Endothelial cell of umbilical vein (primary cell): ENCODE results near the gene TMEM250. TPM values are rescaled to one million over a fixed set of nuclear protein-coding genes. Genes with fewer than 3 reads are reported as not detected.

Experiments
- BruUV-seq: library from RNA; stranded (reverse); fragments of 400-500 nt; replicated peaks from 2 replicates; lab custom pipeline; 2021; lab: Mats Ljungman, UMichigan
- CTCF ChIA-PET: fragments of 300-600, 350-600 bp; sonication (Branson Sonifier 250); formaldehyde crosslinking; loops from one replicate; lab custom pipeline; 2021; ENCODE audit warnings: antibody characterized with exemption, inconsistent platforms; lab: Charles Lee
- POLR2A ChIA-PET: fragments of 300-600, 350-600 bp; sonication (Branson Sonifier 250); formaldehyde crosslinking; loops from one replicate; lab custom pipeline; 2021; ENCODE audit warnings: antibody characterized with exemption, inconsistent platforms; lab: Charles Lee
- DNase-seq: peaks from one replicate; pipeline ENCODE4 v3.0.0-alpha.2; 2011; ENCODE audit warnings: low read depth, low spot score
- FAIRE-seq: peaks from 2 replicates; lab custom pipeline; 2011; peaks lifted over from hg19 to GRCh38; lab: Jason Lieb, UNC
- H2AFZ ChIP-seq: 2 replicates; pipeline ENCODE4 v1.6.0; 2012; ENCODE audit warnings: low read depth, low read length, control low read depth, inconsistent platforms
- H3K27ac ChIP-seq: 2 replicates; pipeline ENCODE4 v1.5.1; 2011; ENCODE audit warnings: low read depth, mild to moderate bottlenecking, control low read depth, low read length, moderate library complexity; ENCODE audit not compliant: insufficient read depth
- H3K27me3 ChIP-seq, 2 experiments: 2 replicates each; pipeline versions ENCODE4 v1.6.0 to v1.6.1; 2011; ENCODE audit warnings: low read length in 2 of 2, mixed read lengths in 1 of 2; ENCODE audit not compliant: control insufficient read depth in 2 of 2, insufficient read depth in 2 of 2
- H3K36me3 ChIP-seq, 2 experiments: 2 replicates in 1 of 2; 3 replicates in 1 of 2; pipeline ENCODE4 v1.5.1; 2011; ENCODE audit warnings: low read length in 2 of 2, mild to moderate bottlenecking in 1 of 2, moderate library complexity in 1 of 2; ENCODE audit not compliant: control insufficient read depth in 2 of 2, insufficient read depth in 2 of 2; ENCODE audit errors: extremely low read depth in 1 of 2
- H3K4me1 ChIP-seq: 3 replicates; pipeline ENCODE4 v1.5.1; 2011; ENCODE audit warnings: mild to moderate bottlenecking, low read length; ENCODE audit not compliant: control insufficient read depth, insufficient read depth; ENCODE audit errors: extremely low read depth
- H3K4me2 ChIP-seq: 2 replicates; pipeline ENCODE4 v1.6.1; 2011; ENCODE audit warnings: low read length, control low read depth, mixed read lengths; ENCODE audit not compliant: insufficient read depth
- H3K4me3 ChIP-seq, 3 experiments: fragments of 200-600 bp in 1 of 3; sonication (generic), shearing (Covaris generic) in 1 of 3; replicated peaks in 1 of 3; 2 replicates each; pipeline ENCODE4 v1.5.1; 2011 to 2016; ENCODE audit warnings: control low read depth in 3 of 3, low read length in 3 of 3, mild to moderate bottlenecking in 2 of 3, inconsistent platforms in 1 of 3, low read depth in 1 of 3, moderate library complexity in 1 of 3; ENCODE audit not compliant: insufficient read depth in 1 of 3
- H3K79me2 ChIP-seq: 2 replicates; pipeline ENCODE4 v1.6.0; 2012; ENCODE audit warnings: low read length, inconsistent platforms; ENCODE audit not compliant: control insufficient read depth, insufficient read depth
- H3K9ac ChIP-seq: replicated peaks from 2 replicates; pipeline ENCODE3; 2011; ENCODE audit warnings: low read length, control low read depth; ENCODE audit not compliant: insufficient read depth; ENCODE audit errors: extremely low read depth
- H3K9me1 ChIP-seq: replicated peaks from 3 replicates; pipeline ENCODE4 v1.6.0; 2011; ENCODE audit warnings: mild to moderate bottlenecking, low read length; ENCODE audit not compliant: control insufficient read depth, insufficient read depth; ENCODE audit errors: extremely low read depth
- H3K9me3 ChIP-seq: replicated peaks from 2 replicates; pipeline ENCODE4 v1.5.1; 2012; ENCODE audit warnings: low read length, inconsistent platforms; ENCODE audit not compliant: control insufficient read depth, insufficient read depth
- H4K20me1 ChIP-seq: replicated peaks from 2 replicates; pipeline ENCODE3; 2011; ENCODE audit warnings: mild to moderate bottlenecking, low read length; ENCODE audit not compliant: control insufficient read depth, insufficient read depth; ENCODE audit errors: extremely low read depth
- CTCF ChIP-seq, 2 donors: IDR thresholded peaks; 1 replicate in 1 of 2; 2 replicates in 1 of 2; pipeline ENCODE4 v1.5.1; 2011; ENCODE audit warnings: low read length in 2 of 2, mild to moderate bottlenecking in 2 of 2, moderate library complexity in 2 of 2, control low read depth in 1 of 2, inconsistent platforms in 1 of 2, low read depth in 1 of 2; ENCODE audit not compliant: insufficient read depth in 1 of 2; ENCODE audit errors: extremely low read depth in 1 of 2
- EZH2 ChIP-seq: IDR thresholded peaks from 2 replicates; pipeline ENCODE4 v1.6.1; 2012; ENCODE audit warnings: borderline replicate concordance, low read depth, mild to moderate bottlenecking, moderate library complexity, low read length, inconsistent platforms; ENCODE audit not compliant: severe bottlenecking
- FOS ChIP-seq: IDR thresholded peaks from 2 replicates; pipeline ENCODE4 v1.6.1; 2011; ENCODE audit warnings: mild to moderate bottlenecking, low read length, moderate library complexity, borderline replicate concordance; ENCODE audit not compliant: insufficient read depth
- GATA2 ChIP-seq: IDR thresholded peaks from 2 replicates; pipeline ENCODE4 v1.7.0; 2011; ENCODE audit warnings: low read depth, mild to moderate bottlenecking, moderate library complexity, mixed read lengths, low read length; ENCODE audit not compliant: insufficient read length, insufficient read depth
- JUN ChIP-seq: IDR thresholded peaks from 2 replicates; pipeline ENCODE4 v1.6.1; 2011; ENCODE audit warnings: borderline replicate concordance, low read depth; ENCODE audit not compliant: insufficient read length, insufficient read depth
- MAX ChIP-seq: IDR thresholded peaks from 2 replicates; pipeline ENCODE4 v1.6.1; 2011; ENCODE audit not compliant: insufficient read depth, insufficient read length
- MYC ChIP-seq: IDR thresholded peaks from one replicate; pipeline ENCODE4 v1.6.1; 2011; ENCODE audit warnings: mild to moderate bottlenecking, low read depth, low read length
- POLR2A ChIP-seq: IDR thresholded peaks from 2 replicates; pipeline ENCODE4 v1.6.1; 2012; ENCODE audit warnings: low read depth, mild to moderate bottlenecking, control low read depth, low read length
- POLR2AphosphoS5 ChIP-seq: IDR thresholded peaks from 2 replicates; pipeline ENCODE4 v1.6.1; 2012; ENCODE audit warnings: low read depth, mild to moderate bottlenecking, control low read depth, low read length, moderate library complexity; ENCODE audit not compliant: insufficient read depth
- dilution Hi-C: fragments of 300-500 bp; cut with MboI; formaldehyde crosslinking; loops from one replicate; pipeline ENCODE4 v1.15.0; 2019; ENCODE audit warnings: low sequenced_read_pairs; ENCODE audit not compliant: extremely low pct_ligation_motif_present
- intact Hi-C: fragments of 100-400 bp; cut with micrococcal nuclease; formaldehyde crosslinking; loops from one replicate; pipeline ENCODE4 v1.10.0; 2022
- polyA plus RNA-seq, 4 experiments: library from polyadenylated mRNA; depleted of rRNA in 3 of 4; stranded (reverse) in 3 of 4; unstranded in 1 of 4; fragments of >200 nt; gene quantifications; 2 replicates each; pipeline versions ENCODE4 v1.2.1 to v1.2.3, GENCODE V29; 2011 to 2012; ENCODE audit warnings: missing spikeins in 1 of 4
- total RNA-seq: library from RNA; stranded (reverse); gene quantifications from 2 replicates; pipeline ENCODE4 v1.2.3, GENCODE V29; 2021

TMEM250 gene
- total and polyA plus RNA-seq, 2 donors (not counting 3 experiments of a cell fraction or from before 2014, with no cell fraction given): 24.9 to 49.9 TPM

- Histone ChIP-seq H2AFZ (no peak overlapping the region), H3K27me3 (peaks cover 0 to 2% of the 10 kb centered on the region in 2 experiments), H3K9me1 (no peaks in the 10 kb centered on the region), H3K4me1 (no peaks in the 10 kb centered on the region), H3K4me3 (no peak overlapping the region), H4K20me1 (no peaks in the 10 kb centered on the region), H3K79me2 (no peaks in the 10 kb centered on the region), H3K4me2 (no peak overlapping the region), H3K9me3 (no peaks in the 10 kb centered on the region), H3K36me3 (no peaks in the 10 kb centered on the region), H3K9ac (no peak overlapping the region), H3K27ac (no peak overlapping the region)
- BruUV-seq: no TSS peak
- intact Hi-C loops: no loop called here
- CTCF ChIA-PET: interaction anchor here (0.8 to 1.5 kb wide), 8 partner anchors 8 to 173 kb away, joined by 3 to 13 read pairs (median 4); no protein-coding TSS in a partner anchor
- no peak for TF ChIP-seq MYC
- TF ChIP-seq FOS: no peak
- TF ChIP-seq POLR2AphosphoS5: no peak
- no peak for TF ChIP-seq EZH2
- no peak for TF ChIP-seq MAX
- TF ChIP-seq CTCF (IDR thresholded peaks at IDR 0.05; ENCODE audit: extremely low read depth in 1 of 2, insufficient read depth in 1 of 2, low read depth in 1 of 2, low read length in 2 of 2): no peak
- no peak for TF ChIP-seq POLR2A
- TF ChIP-seq GATA2: no peak
- no peak for TF ChIP-seq JUN
- dilution Hi-C loops: no loop called here
- DNase-seq (no peak), FAIRE-seq (no peak)
- POLR2A ChIA-PET: no interaction called here
These were observed 22.3 kb upstream of the TMEM250 start for GRCh38 chr9:136140966-136141365.
